H1 (cell line): ENCODE results near the gene HOXC11. TPM values are rescaled to one million over a fixed set of nuclear protein-coding genes. Genes with fewer than 3 reads are reported as not detected.

Source experiments
- CTCF ChIA-PET: fragments of 300-600 bp; sonication (Branson Sonifier 250); formaldehyde crosslinking; loops from one replicate; lab custom pipeline; 2021; ENCODE audit not compliant: partially characterized antibody; lab: Charles Lee
- POLR2A ChIA-PET: fragments of 300-600 bp; sonication (Branson Sonifier 250); formaldehyde crosslinking; loops from one replicate; lab custom pipeline; 2021; ENCODE audit warnings: inconsistent platforms; ENCODE audit not compliant: partially characterized antibody; lab: Charles Lee
- DNase-seq, 2 experiments: peaks; one replicate each; pipeline versions ENCODE4 v3.0.0 to v3.0.0-alpha.2; 2010 to 2022; ENCODE audit warnings: low spot score in 2 of 2, low read depth in 1 of 2, mixed read lengths in 1 of 2
- FAIRE-seq: peaks from 2 replicates; lab custom pipeline; 2011; peaks lifted over from hg19 to GRCh38; lab: Jason Lieb, UNC
- H2AFZ ChIP-seq: 2 replicates; pipeline ENCODE4 v1.8.1; 2012; ENCODE audit warnings: low read length, inconsistent platforms
- H2AK5ac ChIP-seq: 2 replicates; pipeline ENCODE4 v1.6.1; 2013; ENCODE audit warnings: low read depth, low read length
- H2BK120ac ChIP-seq: replicated peaks from 2 replicates; pipeline ENCODE3; 2013; ENCODE audit warnings: low read depth, low read length, inconsistent platforms
- H2BK12ac ChIP-seq: 2 replicates; pipeline ENCODE4 v1.6.1; 2013; ENCODE audit warnings: low read depth, low read length
- H2BK15ac ChIP-seq: 2 replicates; pipeline ENCODE4 v1.6.1; 2013; ENCODE audit warnings: low read length
- H2BK20ac ChIP-seq: 2 replicates; pipeline ENCODE4 v1.6.1; 2013; ENCODE audit warnings: low read length
- H2BK5ac ChIP-seq: 2 replicates; pipeline ENCODE4 v1.6.1; 2013; ENCODE audit warnings: low read depth, low read length
- H3K14ac ChIP-seq: 2 replicates; pipeline ENCODE4 v1.6.1; 2013; ENCODE audit warnings: inconsistent platforms; ENCODE audit not compliant: insufficient read length
- H3K18ac ChIP-seq: 2 replicates; pipeline ENCODE4 v1.6.1; 2013; ENCODE audit warnings: low read length; ENCODE audit errors: extremely low read depth
- H3K23ac ChIP-seq: 2 replicates; pipeline ENCODE4 v1.6.1; 2013; ENCODE audit warnings: inconsistent platforms; ENCODE audit not compliant: insufficient read length
- H3K23me2 ChIP-seq: 2 replicates; pipeline ENCODE4 v1.6.1; 2013; ENCODE audit warnings: low read depth, low read length
- H3K27ac ChIP-seq: 2 replicates; pipeline ENCODE4 v1.6.1; 2011; ENCODE audit warnings: low read depth, low read length, inconsistent platforms
- H3K27me3 ChIP-seq, 4 experiments: replicated peaks in 1 of 4; 1 replicate in 1 of 4; 2 replicates in 3 of 4; pipeline versions ENCODE4 v1.6.1 to v1.8.1; 2011 to 2013; ENCODE audit warnings: low read length in 3 of 4, mild to moderate bottlenecking in 3 of 4, inconsistent platforms in 2 of 4, mixed read lengths in 2 of 4, moderate library complexity in 1 of 4; ENCODE audit not compliant: control insufficient read depth in 3 of 4, insufficient read depth in 3 of 4; ENCODE audit errors: extremely low read depth in 1 of 4
- H3K36me3 ChIP-seq, 4 experiments: 2 replicates each; pipeline versions ENCODE4 v1.6.1 to v1.8.1; 2011 to 2013; ENCODE audit warnings: mild to moderate bottlenecking in 4 of 4, low read length in 3 of 4, moderate library complexity in 2 of 4, control low read depth in 1 of 4, inconsistent platforms in 1 of 4; ENCODE audit not compliant: insufficient read depth in 4 of 4, control insufficient read depth in 2 of 4
- H3K4ac ChIP-seq: replicated peaks from 2 replicates; pipeline ENCODE3; 2013; ENCODE audit warnings: low read length, low read depth, mixed read lengths, inconsistent platforms; ENCODE audit not compliant: insufficient read length
- H3K4me1 ChIP-seq, 4 experiments: replicated peaks in 1 of 4; 1 replicate in 1 of 4; 2 replicates in 3 of 4; pipeline versions ENCODE4 v1.6.1 to v1.8.1; 2011 to 2013; ENCODE audit warnings: low read length in 3 of 4, inconsistent platforms in 2 of 4, mixed read lengths in 1 of 4; ENCODE audit not compliant: insufficient read depth in 4 of 4, control insufficient read depth in 3 of 4
- H3K4me2 ChIP-seq, 2 experiments: 2 replicates each; pipeline versions ENCODE4 v1.6.1 to v1.8.1; 2011 to 2013; ENCODE audit warnings: low read depth in 2 of 2, low read length in 2 of 2, control low read depth in 1 of 2, inconsistent platforms in 1 of 2, mild to moderate bottlenecking in 1 of 2; ENCODE audit not compliant: insufficient read depth in 1 of 2
- H3K4me3 ChIP-seq, 4 experiments: fragments of 200-600, 300-600 bp in 1 of 4; sonication (generic), shearing (Covaris generic), sonication (Bioruptor Twin) in 1 of 4; 2 replicates each; pipeline versions ENCODE4 v1.5.1 to v1.8.1; 2011 to 2016; ENCODE audit warnings: low read length in 4 of 4, low read depth in 3 of 4, control low read depth in 2 of 4, inconsistent platforms in 2 of 4, mild to moderate bottlenecking in 2 of 4, mixed read lengths in 1 of 4, moderate library complexity in 1 of 4; ENCODE audit not compliant: insufficient read depth in 2 of 4; ENCODE audit errors: extremely low read depth in 1 of 4
- H3K56ac ChIP-seq: replicated peaks from 2 replicates; pipeline ENCODE3; 2013; ENCODE audit warnings: low read depth, mild to moderate bottlenecking, mixed read lengths, low read length, inconsistent platforms; ENCODE audit not compliant: insufficient read length
- H3K79me1 ChIP-seq: 2 replicates; pipeline ENCODE4 v1.6.1; 2013; ENCODE audit warnings: low read depth, low read length, control low read depth
- H3K79me2 ChIP-seq, 2 experiments: 2 replicates each; pipeline versions ENCODE4 v1.6.1 to v1.8.1; 2012 to 2013; ENCODE audit warnings: low read length in 2 of 2, mild to moderate bottlenecking in 2 of 2, inconsistent platforms in 1 of 2; ENCODE audit not compliant: insufficient read depth in 2 of 2, control insufficient read depth in 1 of 2
- H3K9ac ChIP-seq, 4 experiments: replicated peaks in 1 of 4; 1 replicate in 1 of 4; 2 replicates in 3 of 4; pipeline versions ENCODE4 v1.6.1 to v1.8.1; 2011 to 2013; ENCODE audit warnings: low read depth in 3 of 4, low read length in 3 of 4, control low read depth in 2 of 4, mild to moderate bottlenecking in 2 of 4, moderate library complexity in 2 of 4, inconsistent platforms in 1 of 4; ENCODE audit errors: extremely low read depth in 1 of 4
- H3K9me3 ChIP-seq, 2 experiments: 2 replicates each; pipeline versions ENCODE4 v1.6.1 to v1.8.1; 2012 to 2013; ENCODE audit warnings: mild to moderate bottlenecking in 2 of 2, moderate library complexity in 2 of 2, control low read depth in 1 of 2, inconsistent platforms in 1 of 2, low read depth in 1 of 2, low read length in 1 of 2, mixed read lengths in 1 of 2; ENCODE audit not compliant: insufficient read depth in 2 of 2
- H4K20me1 ChIP-seq, 2 experiments: replicated peaks in 1 of 2; 2 replicates each; pipeline versions ENCODE3 to v1.8.1; 2011 to 2013; ENCODE audit warnings: inconsistent platforms in 2 of 2, low read length in 2 of 2, mild to moderate bottlenecking in 1 of 2; ENCODE audit not compliant: insufficient read depth in 2 of 2, control insufficient read depth in 1 of 2
- H4K5ac ChIP-seq: 2 replicates; pipeline ENCODE4 v1.6.1; 2013; ENCODE audit warnings: low read length, low read depth, mixed read lengths, inconsistent platforms; ENCODE audit not compliant: insufficient read length
- H4K8ac ChIP-seq: 2 replicates; pipeline ENCODE4 v1.8.0; 2013; ENCODE audit warnings: mild to moderate bottlenecking, moderate library complexity, low read length, inconsistent platforms; ENCODE audit not compliant: insufficient read depth; ENCODE audit errors: extremely low read depth
- H4K91ac ChIP-seq: replicated peaks from 2 replicates; pipeline ENCODE3; 2013; ENCODE audit warnings: low read length, mixed read lengths, inconsistent platforms; ENCODE audit not compliant: insufficient read length
- BRCA1 ChIP-seq: IDR thresholded peaks from 2 replicates; pipeline ENCODE4 v1.6.1; 2012; ENCODE audit warnings: low read depth, low read length, improper control_type of control experiment
- KDM1A ChIP-seq: fragments of 200-600, 300-600 bp; sonication (generic); IDR thresholded peaks from 2 replicates; pipeline ENCODE4 v1.7.1; 2016; ENCODE audit warnings: mild to moderate bottlenecking, low read length, borderline replicate concordance
- ZNF274 ChIP-seq: IDR thresholded peaks from 2 replicates; pipeline ENCODE4 v1.7.0; 2012; ENCODE audit warnings: low read length, borderline replicate concordance; ENCODE audit errors: extremely low read depth
- polyA plus RNA-seq, 7 experiments: library from polyadenylated mRNA; depleted of rRNA in 3 of 7; stranded (reverse) in 5 of 7; unstranded in 2 of 7; fragments of >200 nt in 5 of 7; fragments of 200-250 nt in 2 of 7; gene quantifications; 1 replicate in 5 of 7; 2 replicates in 1 of 7; 4 replicates in 1 of 7; pipeline versions ENCODE4 v1.2.1 to v1.2.3, GENCODE V29; 2011 to 2013; ENCODE audit warnings: missing spikeins in 2 of 7, mixed read lengths in 2 of 7
- total RNA-seq: library from RNA; stranded (reverse); fragmentation: NEBNext Ultra II Directional; extraction: Animal tissue kit (Norgen Biotek cat#: 25700); gene quantifications from 2 replicates; pipeline ENCODE4 v1.2.1, GENCODE V29; 2021

HOXC11 gene
- total and polyA plus RNA-seq, 2 of the 8 experiments (the other 6 are each of a cell fraction or from before 2014, with no cell fraction given) = not detected

- no peak overlapping the region for H3K4ac ChIP-seq
- no peaks in the 10 kb centered on the region for H3K79me2 ChIP-seq
- H3K23ac ChIP-seq = no peak overlapping the region
- H3K18ac ChIP-seq = no peak overlapping the region
- H3K4me2 ChIP-seq = no peak overlapping the region
- H2AFZ ChIP-seq = no peak overlapping the region
- H2BK120ac ChIP-seq = no peak overlapping the region
- no peak overlapping the region for H3K56ac ChIP-seq
- CTCF ChIA-PET = interaction anchor here (0.8 to 1.6 kb wide), 2 partner anchors 156 to 179 kb away, joined by 3 to 4 read pairs; no protein-coding TSS in a partner anchor
- no peak overlapping the region for H2AK5ac ChIP-seq
- no peak overlapping the region for H2BK5ac ChIP-seq
- peaks cover 32 to 37% of the 10 kb centered on the region in 2 experiments for H4K20me1 ChIP-seq
- no peak overlapping the region for H3K4me3 ChIP-seq
- DNase-seq (no peak), FAIRE-seq (no peak)
- H2BK12ac ChIP-seq = no peak overlapping the region
- no peak overlapping the region for H3K14ac ChIP-seq
- H4K91ac ChIP-seq = no peak overlapping the region
- H3K27me3 ChIP-seq = peaks cover 97 to 100% (median 99%) of the 10 kb centered on the region in 4 experiments
- peaks cover 0 to 16% (median 3%) of the 10 kb centered on the region in 4 experiments; a peak in 6 of 7 replicates for H3K4me1 ChIP-seq
- TF ChIP-seq BRCA1 (no peak), ZNF274 (no peak), KDM1A (no peak)
- no peak overlapping the region for H3K9ac ChIP-seq
- H4K8ac ChIP-seq = no peak overlapping the region
- no peak overlapping the region for H2BK15ac ChIP-seq
- peaks cover 0 to 3% (median 0%) of the 10 kb centered on the region in 4 experiments; a peak in 1 of 8 replicates for H3K36me3 ChIP-seq
- POLR2A ChIA-PET = no interaction called here
- H4K5ac ChIP-seq = no peak overlapping the region
- H3K27ac ChIP-seq = no peak overlapping the region
- H3K9me3 ChIP-seq = no peaks in the 10 kb centered on the region; a peak in 1 of 4 replicates
- H2BK20ac ChIP-seq = no peak overlapping the region
- H3K79me1 ChIP-seq = no peaks in the 10 kb centered on the region
- no peaks in the 10 kb centered on the region for H3K23me2 ChIP-seq
Observed at GRCh38 chr12:53947743-53948142, 25.2 kb upstream of the HOXC11 start.
